ENCODE measurements around the gene PNPLA3. TPM values are rescaled to one million over a fixed set of nuclear protein-coding genes. Genes with fewer than 3 reads are reported as not detected.

PNPLA3 gene
- 1 to 10 TPM in 1 of 4 donors, under 1 TPM in 1, not detected in 2; 0.58 to 1.3 TPM for total RNA-seq

GRCh38 chr22:43923631-43924464, at the start of gene PNPLA3:
TSS of gene PNPLA3 (plus strand) at chr22:43923805. CDS start at chr22:43923912, 107 bp downstream.
- peak within 1 kb of the TSS; percentile 35 to 43 for H3K4me3 ChIP-seq
- H3K36me3 ChIP-seq = no peaks in the 10 kb centered on the region
- no peaks in the 10 kb centered on the region for H3K9me3 ChIP-seq
- no peak within 1 kb of the TSS for H3K27ac ChIP-seq
- no peaks in the 10 kb centered on the region for H3K4me1 ChIP-seq
- DNase-seq = peak; percentile 80 to 86
- intact Hi-C loops (cut with DNase I; ENCODE audit: low total_unique reads) = no loop called here
- peak; percentile 36 to 75 for TF ChIP-seq POLR2A (IDR thresholded peaks at IDR 0.05)
- no peak for TF ChIP-seq CTCF (IDR thresholded peaks at IDR 0.05)
- H3K27me3 ChIP-seq = no peaks in the 10 kb centered on the region

- Histone ChIP-seq H3K27ac (no peak overlapping the region), H3K4me3 (no peak overlapping the region), H3K27me3 (no peaks in the 10 kb centered on the region), H3K36me3 (no peaks in the 10 kb centered on the region), H3K4me1 (no peaks in the 10 kb centered on the region), H3K9me3 (no peaks in the 10 kb centered on the region)
- TF ChIP-seq CTCF (IDR thresholded peaks at IDR 0.05) = no peak
- TF ChIP-seq POLR2A (IDR thresholded peaks at IDR 0.05) = no peak
- no peak for DNase-seq
- intact Hi-C loops (cut with DNase I; ENCODE audit: low total_unique reads) = no loop called here
Observed at GRCh38 chr22:43876866-43877509, 46.6 kb upstream of the PNPLA3 start.

- H3K4me1 ChIP-seq = no peaks in the 10 kb centered on the region
- H3K36me3 ChIP-seq = no peaks in the 10 kb centered on the region
- intact Hi-C loops (cut with DNase I; ENCODE audit: low total_unique reads) = no loop called here
- H3K27ac ChIP-seq = no peak overlapping the region
- H3K9me3 ChIP-seq = no peaks in the 10 kb centered on the region
- H3K4me3 ChIP-seq = no peak overlapping the region
- DNase-seq = no peak
- no peaks in the 10 kb centered on the region for H3K27me3 ChIP-seq
- TF ChIP-seq POLR2A (IDR thresholded peaks at IDR 0.05) (no peak), CTCF (IDR thresholded peaks at IDR 0.05) (no peak)
Observed at GRCh38 chr22:43878079-43878795, 45.4 kb upstream of the PNPLA3 start.

- no peak overlapping the region for H3K4me3 ChIP-seq
- TF ChIP-seq POLR2A (IDR thresholded peaks at IDR 0.05) = no peak
- no peak for TF ChIP-seq CTCF (IDR thresholded peaks at IDR 0.05)
- H3K36me3 ChIP-seq = no peaks in the 10 kb centered on the region
- H3K9me3 ChIP-seq = no peaks in the 10 kb centered on the region
- no peaks in the 10 kb centered on the region for H3K27me3 ChIP-seq
- DNase-seq = no peak
- no peaks in the 10 kb centered on the region for H3K4me1 ChIP-seq
- intact Hi-C loops (cut with DNase I; ENCODE audit: low total_unique reads) = no loop called here
- H3K27ac ChIP-seq = no peak overlapping the region
Observed at GRCh38 chr22:43878831-43879550, 44.6 kb upstream of the PNPLA3 start.

Data from uterus (tissue), 4 donors.